Lower leg skin (tissue), 3 donors: ENCODE results near the gene ARPC2.

Source experiments
- POLR2A ChIP-seq, 2 donors: fragments of 450-650 bp; IDR thresholded peaks; one replicate each; pipeline ENCODE4 v1.6.1; 2016 to 2017; ENCODE audit warnings: antibody characterized with exemption in 2 of 2, mild to moderate bottlenecking in 1 of 2, moderate library complexity in 1 of 2
- TF ChIP-seq, protein P1 (sequence below), 3 donors: fragments of 450-650 bp; IDR thresholded peaks; one replicate each; pipeline ENCODE4 v1.5.1; 2016; ENCODE audit warnings: antibody characterized with exemption in 3 of 3, mild to moderate bottlenecking in 3 of 3, moderate library complexity in 2 of 3

- peak in 1 of 2 donors; percentile 22 for TF ChIP-seq POLR2A (IDR thresholded peaks at IDR 0.05)
- TF ChIP-seq, protein P1, sequence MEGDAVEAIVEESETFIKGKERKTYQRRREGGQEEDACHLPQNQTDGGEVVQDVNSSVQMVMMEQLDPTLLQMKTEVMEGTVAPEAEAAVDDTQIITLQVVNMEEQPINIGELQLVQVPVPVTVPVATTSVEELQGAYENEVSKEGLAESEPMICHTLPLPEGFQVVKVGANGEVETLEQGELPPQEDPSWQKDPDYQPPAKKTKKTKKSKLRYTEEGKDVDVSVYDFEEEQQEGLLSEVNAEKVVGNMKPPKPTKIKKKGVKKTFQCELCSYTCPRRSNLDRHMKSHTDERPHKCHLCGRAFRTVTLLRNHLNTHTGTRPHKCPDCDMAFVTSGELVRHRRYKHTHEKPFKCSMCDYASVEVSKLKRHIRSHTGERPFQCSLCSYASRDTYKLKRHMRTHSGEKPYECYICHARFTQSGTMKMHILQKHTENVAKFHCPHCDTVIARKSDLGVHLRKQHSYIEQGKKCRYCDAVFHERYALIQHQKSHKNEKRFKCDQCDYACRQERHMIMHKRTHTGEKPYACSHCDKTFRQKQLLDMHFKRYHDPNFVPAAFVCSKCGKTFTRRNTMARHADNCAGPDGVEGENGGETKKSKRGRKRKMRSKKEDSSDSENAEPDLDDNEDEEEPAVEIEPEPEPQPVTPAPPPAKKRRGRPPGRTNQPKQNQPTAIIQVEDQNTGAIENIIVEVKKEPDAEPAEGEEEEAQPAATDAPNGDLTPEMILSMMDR (IDR thresholded peaks at IDR 0.05) = no peak
These were observed 75.3 kb downstream of the ARPC2 start, which contains the start of gene TMBIM1 for GRCh38 chr2:218292048-218293014.
